Non-pigmented ciliary epithelial cell (primary cell): Measurements from ENCODE around the gene PLXDC2.
"Not testable (repeated sequence)": the region's sequence is repeated elsewhere in the genome, so short reads cannot be mapped to it uniquely, and the experiment has no call there.

Source experiments
- DNase-seq: peaks from one replicate; pipeline ENCODE4 v3.0.0-alpha.2; 2010; ENCODE audit warnings: low read depth

PLXDC2 gene

GRCh38 chr10:20207653-20208052 lies 391.4 kb downstream of the PLXDC2 start:
- no peak for DNase-seq

GRCh38 chr10:20209098-20209497 lies 392.9 kb downstream of the PLXDC2 start:
- not testable (repeated sequence) for DNase-seq

GRCh38 chr10:20215547-20216152 lies 399.4 kb downstream of the PLXDC2 start:
- DNase-seq: no peak

DNA sequence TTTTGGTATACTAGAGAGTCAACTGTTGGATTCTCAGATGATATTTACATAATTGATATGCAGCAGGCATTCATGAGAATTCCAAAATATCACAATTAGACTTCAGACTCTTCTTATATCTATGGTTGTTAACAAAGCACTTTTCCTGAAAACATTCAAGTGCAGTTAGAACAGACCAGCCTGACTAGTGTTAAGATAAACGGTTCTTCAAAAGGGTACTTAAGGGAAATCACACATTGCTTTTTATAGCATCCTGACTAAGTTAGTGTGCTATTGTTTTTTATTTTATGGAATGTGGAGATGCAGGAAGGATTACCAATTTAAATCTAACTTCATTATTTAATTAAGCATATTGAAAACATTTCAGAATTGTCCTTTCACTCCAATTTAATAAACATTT lies 405.1 kb downstream of the PLXDC2 start:
- DNase-seq: no peak

DNA sequence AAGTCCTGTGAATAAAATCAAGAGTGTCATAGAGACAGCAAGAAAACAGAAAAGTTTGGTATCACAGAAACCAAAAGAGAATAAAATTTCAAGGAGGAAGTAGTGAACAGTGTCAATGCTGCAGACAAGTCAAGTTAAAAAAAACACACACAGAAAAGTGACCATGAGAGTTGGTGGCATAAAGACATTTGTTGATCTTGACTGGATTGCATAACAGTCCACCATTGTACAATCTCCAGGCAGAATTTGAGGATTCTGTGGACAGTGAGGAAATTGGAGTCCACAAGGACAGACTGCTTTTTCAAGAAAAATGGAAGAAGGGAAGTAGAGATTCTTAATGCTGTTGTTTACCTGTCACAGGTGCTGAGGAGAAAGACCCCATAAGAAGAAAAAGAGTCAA lies 412.5 kb downstream of the PLXDC2 start:
- no peak for DNase-seq

DNA sequence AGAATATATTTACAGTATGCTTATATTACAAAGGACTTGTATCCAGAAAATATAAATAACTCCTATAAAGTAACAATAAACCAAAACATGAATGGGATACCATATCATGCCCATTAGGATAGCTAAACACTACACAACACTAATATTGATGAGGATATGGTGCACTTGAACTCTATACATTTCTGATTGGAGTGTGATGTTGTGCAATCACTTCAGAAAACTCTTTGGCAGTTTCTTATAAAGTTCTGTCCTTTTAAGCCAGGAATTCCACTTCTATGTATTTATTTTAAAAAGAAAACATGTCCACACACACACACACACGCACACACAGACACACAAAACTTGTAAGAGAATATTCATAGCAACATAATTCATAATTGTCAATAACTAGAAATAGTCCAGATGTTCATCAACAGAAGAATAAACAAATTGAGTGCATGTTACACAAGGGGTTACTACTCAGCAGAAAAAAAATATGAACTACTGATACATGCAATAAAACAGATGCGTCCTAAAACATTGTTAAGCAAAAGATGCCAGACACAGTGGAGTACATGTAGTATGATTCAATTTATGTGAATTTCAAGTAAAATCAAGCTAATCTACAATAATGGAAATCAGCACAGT lies 416.0 kb downstream of the PLXDC2 start:
- no peak for DNase-seq

GRCh38 chr10:20233423-20233822 lies 417.2 kb downstream of the PLXDC2 start:
- no peak for DNase-seq

DNA sequence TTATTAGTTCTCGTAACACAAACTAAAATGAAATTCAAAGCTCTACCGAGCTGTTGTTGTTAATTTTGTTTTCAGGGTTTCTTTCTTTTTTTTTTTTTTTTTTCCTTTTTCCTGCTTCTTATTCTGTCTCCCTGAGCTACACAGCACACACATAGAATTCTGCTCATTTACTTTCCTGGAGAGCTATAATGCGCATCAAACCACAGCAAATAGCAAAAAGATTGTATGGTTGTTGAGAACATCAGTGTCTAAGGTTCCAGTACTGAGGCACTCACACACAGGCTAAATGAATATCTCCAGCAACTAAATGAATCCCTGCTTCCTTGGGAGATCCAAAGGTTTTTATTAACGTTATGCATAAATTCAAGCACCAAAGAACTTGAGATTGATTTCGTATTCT lies 418.3 kb downstream of the PLXDC2 start:
- no peak for DNase-seq

- no peak for DNase-seq
These were observed 420.9 kb downstream of the PLXDC2 start for GRCh38 chr10:20237091-20237570.

DNA sequence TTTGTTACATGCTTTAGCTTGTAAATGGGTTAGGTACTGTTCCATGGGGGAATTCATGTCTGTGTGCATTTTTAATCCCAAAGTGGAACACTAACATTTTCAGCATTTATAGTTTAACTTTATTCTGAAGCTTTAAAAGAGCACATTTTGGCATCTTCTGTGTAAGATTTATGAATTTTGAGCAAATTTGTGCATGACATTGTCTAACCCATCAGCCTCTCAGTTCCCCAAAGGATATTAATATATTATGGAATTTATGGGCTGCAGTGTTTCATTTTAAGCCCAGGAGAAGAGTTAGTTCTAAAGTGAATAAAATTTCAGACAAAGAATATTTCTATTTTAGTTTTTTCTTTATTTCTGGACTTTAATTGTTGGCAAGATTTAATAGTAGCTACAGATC lies 421.4 kb downstream of the PLXDC2 start:
- DNase-seq: no peak

DNA sequence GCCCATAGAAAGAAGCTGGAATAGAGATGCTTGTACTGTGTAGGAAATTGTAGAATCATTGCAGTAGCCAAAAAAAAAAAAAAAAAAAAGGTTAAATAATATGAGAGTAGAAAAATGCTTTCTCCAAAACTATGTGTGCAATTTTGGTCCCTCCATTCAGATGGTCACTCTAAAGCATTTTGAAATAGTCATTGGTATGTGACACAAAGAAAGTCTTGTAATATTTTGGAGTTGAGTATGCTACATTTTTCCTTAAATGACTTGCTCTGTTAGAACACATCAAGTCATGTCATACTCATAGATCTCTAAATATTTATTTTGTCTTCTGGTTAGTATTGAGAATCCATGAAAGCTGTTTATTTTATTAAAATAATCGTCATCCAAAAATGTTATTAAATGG lies 424.4 kb downstream of the PLXDC2 start:
- DNase-seq: no peak

DNA sequence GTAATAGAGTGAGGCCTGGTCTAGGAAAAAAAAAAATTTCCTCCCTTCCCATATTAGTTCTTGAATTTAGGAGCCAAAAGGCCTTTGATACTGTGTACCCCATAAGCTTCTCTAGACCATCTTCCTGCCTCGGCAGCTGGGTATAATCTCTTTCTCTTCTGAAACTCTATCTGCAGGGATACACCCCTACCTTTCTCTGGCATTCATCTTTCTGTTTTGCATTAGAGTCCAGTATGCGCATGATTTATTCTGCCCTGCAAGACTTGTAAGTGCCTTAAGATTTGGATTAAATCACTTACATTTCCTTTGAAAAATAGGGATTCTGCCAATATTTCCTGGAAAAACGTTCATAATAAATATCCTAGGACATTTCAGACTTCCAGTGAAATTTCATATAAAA lies 431.2 kb downstream of the PLXDC2 start:
- no peak for DNase-seq

- DNase-seq: no peak
These were observed 431.9 kb downstream of the PLXDC2 start for GRCh38 chr10:20247891-20248708.

DNA sequence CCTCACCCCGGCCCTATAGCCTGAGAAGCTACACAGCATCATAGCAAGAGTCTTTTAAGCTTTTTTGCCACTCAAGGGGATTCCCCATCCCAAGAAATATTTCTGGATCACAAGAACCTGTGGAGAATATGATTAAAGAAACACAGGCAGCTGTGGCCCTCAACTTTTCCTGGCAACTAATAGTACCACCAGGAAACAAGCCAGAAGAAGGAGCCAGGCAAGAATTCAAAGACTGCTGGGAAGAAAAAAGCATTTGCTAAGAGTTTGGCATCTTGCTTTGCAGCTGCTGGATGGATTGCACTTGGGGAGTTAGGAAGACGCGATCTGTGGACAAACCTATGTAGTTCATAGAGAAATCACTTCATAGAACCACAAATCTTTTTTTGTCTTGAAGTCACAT lies 437.8 kb downstream of the PLXDC2 start:
- DNase-seq: no peak

GRCh38 chr10:20254497-20254896 lies 438.3 kb downstream of the PLXDC2 start:
- no peak for DNase-seq

DNA sequence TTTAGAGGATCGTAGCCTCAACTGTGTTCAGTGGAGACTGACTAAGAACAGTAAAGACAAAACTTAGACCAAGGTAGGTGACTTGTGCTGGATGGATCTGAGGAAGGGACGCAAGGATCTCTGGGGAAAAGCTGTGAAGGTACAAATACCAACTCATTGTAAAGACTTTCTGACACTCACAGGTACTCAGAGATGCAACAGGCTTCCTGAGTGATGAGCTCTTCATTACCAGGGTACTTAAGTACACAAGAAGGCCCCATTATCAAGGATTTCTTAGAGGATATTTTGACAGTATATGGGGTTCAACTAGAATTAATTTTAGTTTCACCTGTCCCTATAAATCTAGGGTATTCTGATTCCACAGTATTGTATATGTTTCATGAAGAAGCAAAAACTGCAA lies 440.7 kb downstream of the PLXDC2 start:
- DNase-seq: no peak

DNA sequence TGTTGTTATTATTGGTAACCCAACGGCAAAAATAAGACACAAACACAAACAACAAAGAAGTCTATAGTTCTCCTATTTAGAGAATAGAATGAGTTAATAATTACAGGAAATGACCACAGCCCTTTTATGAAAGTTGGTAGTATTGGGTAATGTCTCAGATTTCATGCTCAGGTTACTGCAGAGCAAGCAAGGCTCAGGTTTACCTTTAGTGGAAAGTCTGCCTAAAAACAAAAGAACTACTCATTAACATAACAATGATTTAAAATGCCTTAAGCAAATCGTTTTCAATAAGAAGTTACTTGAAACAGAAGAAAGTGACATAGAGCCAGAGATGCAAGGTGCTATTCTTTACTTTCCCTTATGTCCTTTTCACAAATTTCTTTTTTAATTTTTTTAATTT lies 441.2 kb downstream of the PLXDC2 start:
- DNase-seq: no peak

GRCh38 chr10:20265146-20265545 lies 448.9 kb downstream of the PLXDC2 start:
- DNase-seq: no peak

DNA sequence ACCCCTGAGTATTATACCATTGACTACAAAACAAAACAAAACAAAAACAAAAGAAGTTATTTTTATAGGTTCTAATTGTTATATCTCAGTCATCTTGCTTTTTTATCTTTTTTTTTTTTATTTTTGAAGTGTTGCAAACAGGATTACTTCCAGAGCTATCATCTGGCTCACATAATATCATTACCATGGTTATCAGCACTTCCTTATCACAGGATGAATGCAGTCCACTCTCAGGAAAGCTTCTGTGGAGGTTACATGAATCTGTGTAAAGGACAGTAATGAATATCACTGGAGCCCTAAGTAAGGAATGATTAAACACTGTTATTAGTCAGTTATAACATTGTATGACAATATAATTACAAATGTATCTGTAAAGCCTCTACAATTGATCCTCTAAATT lies 451.5 kb downstream of the PLXDC2 start:
- no peak for DNase-seq

GRCh38 chr10:20271490-20271889 lies 455.3 kb downstream of the PLXDC2 start:
- no peak for DNase-seq

DNA sequence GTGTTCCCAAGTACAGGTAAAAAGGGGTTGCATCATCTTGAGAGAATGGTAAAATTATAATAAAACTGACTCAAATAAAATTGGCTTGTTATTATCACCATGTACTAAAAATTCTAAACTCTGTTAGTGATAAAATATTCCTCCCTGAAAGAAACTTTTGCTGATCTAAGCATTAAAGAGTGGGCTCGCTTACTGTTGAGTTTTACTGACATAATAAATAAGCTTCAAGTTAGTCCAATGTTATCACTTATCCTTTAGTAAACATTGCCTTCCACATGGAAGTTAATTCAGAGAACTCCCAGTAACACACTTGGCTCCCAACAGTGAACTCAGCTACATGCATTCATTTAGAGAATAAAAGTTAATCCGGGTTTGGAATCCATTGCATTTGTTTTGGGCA lies 456.4 kb downstream of the PLXDC2 start:
- DNase-seq: no peak

DNA sequence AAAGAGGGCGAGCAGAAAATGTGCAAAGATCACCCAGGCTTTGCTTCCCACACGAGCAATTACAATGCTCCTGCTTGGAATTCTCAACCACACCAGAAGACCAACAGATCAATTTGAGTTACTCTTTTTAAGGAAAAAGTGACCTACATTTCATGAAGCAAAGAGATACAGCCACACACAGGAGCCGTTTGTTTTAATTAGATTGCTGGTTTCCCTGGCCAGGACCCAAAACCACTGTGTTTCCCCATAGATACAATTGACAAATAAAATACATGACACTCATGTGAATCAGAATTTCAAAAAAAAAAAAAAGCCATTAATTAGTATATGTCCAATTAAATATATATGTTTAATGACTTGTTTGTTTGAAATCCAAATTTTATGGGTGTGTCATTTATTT lies 458.3 kb downstream of the PLXDC2 start:
- DNase-seq: no peak
